Vagina (tissue), 2 donors: ENCODE data around the gene HEPN1.

Source experiments
- POLR2A ChIP-seq, 2 donors: fragments of 450-650 bp; IDR thresholded peaks; one replicate each; pipeline ENCODE4 v1.6.1; 2017; ENCODE audit warnings: antibody characterized with exemption in 2 of 2, mild to moderate bottlenecking in 2 of 2, moderate library complexity in 2 of 2
- POLR2AphosphoS5 ChIP-seq, 2 donors: sonication (generic); formaldehyde crosslinking; IDR thresholded peaks; one replicate each; pipeline ENCODE4 v1.9.0; 2017; ENCODE audit warnings: antibody characterized with exemption in 2 of 2, mild to moderate bottlenecking in 2 of 2, low read depth in 1 of 2; ENCODE audit not compliant: insufficient read depth in 1 of 2
- TF ChIP-seq, protein P1 (sequence below), 3 experiments: fragments of 450-650 bp in 2 of 3; fragments of 200-600 bp in 1 of 3; sonication (generic) in 1 of 3; IDR thresholded peaks; one replicate each; pipeline ENCODE4 v1.5.1; 2017 to 2019; ENCODE audit warnings: antibody characterized with exemption in 3 of 3, mild to moderate bottlenecking in 2 of 3, moderate library complexity in 2 of 3

DNA sequence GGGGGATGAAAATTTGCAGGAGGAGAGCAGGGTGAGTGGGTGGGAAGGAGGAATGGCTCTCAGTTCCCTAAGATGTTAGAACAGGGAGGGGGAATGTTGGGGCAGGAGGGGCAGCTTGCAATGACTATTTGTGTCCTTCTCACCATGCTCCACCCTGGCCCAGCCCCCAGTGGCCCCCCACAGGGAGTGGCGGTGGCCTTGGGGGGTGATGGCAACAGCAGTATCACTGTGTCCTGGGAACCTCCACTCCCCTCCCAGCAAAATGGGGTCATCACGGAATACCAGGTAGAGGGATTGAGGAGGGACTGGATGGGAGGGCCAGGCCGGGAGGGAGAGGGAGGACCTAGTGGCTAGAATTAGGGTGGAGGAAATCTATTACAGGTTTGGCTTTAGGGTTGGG is 43.6 kb upstream of the HEPN1 start:
- TF ChIP-seq POLR2A (IDR thresholded peaks at IDR 0.05) (no peak), POLR2AphosphoS5 (IDR thresholded peaks at IDR 0.05; ENCODE audit: insufficient read depth in 1 of 2, low read depth in 1 of 2) (no peak)
- TF ChIP-seq, protein P1, sequence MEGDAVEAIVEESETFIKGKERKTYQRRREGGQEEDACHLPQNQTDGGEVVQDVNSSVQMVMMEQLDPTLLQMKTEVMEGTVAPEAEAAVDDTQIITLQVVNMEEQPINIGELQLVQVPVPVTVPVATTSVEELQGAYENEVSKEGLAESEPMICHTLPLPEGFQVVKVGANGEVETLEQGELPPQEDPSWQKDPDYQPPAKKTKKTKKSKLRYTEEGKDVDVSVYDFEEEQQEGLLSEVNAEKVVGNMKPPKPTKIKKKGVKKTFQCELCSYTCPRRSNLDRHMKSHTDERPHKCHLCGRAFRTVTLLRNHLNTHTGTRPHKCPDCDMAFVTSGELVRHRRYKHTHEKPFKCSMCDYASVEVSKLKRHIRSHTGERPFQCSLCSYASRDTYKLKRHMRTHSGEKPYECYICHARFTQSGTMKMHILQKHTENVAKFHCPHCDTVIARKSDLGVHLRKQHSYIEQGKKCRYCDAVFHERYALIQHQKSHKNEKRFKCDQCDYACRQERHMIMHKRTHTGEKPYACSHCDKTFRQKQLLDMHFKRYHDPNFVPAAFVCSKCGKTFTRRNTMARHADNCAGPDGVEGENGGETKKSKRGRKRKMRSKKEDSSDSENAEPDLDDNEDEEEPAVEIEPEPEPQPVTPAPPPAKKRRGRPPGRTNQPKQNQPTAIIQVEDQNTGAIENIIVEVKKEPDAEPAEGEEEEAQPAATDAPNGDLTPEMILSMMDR (IDR thresholded peaks at IDR 0.05), result no peak
